ENCODE results near the gene TRPC4AP.
"Not testable (repeated sequence)": the region's sequence is repeated elsewhere in the genome, so short reads cannot be mapped to it uniquely, and the experiment has no call there.

The TRPC4AP gene

DNA sequence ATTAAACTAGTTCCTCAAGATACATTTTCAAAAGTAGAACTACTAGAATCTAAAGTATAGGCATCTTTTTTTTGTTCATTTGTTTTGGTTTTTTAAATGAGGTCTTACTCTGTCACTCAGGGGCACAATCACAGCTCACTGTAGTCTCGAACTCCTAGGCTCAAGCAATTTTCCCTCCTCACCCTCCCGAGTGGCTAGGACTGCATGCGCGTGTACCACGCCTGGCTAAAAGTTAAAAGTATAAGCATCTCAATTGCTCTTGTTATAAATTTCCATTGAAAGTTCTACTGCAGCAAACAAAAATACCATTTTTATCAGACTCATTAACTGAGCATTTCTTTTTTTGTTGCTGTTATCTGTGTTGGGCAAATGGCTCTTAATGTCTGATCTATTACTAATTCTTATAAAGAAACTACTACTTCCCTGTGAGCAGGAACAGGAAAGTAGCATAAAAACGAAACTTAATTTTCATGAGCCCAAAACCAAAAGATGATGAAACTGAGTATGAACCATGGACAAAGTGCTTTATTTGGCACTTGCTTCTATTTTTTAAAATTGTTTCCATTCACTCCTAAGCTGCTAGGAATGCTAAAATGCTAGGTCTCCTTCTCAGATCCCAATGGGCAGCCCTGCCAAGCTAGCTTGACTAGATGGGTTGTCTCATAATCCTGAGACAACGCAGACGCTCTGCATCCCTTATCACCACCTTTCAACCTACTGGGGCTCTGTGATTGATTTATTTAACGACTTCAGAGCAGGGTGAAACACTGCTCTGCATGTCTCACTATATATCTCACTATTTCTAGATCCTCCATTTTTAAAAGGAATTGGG, 36.9 kb downstream of the TRPC4AP start:
- no peak for DNase-seq

DNA sequence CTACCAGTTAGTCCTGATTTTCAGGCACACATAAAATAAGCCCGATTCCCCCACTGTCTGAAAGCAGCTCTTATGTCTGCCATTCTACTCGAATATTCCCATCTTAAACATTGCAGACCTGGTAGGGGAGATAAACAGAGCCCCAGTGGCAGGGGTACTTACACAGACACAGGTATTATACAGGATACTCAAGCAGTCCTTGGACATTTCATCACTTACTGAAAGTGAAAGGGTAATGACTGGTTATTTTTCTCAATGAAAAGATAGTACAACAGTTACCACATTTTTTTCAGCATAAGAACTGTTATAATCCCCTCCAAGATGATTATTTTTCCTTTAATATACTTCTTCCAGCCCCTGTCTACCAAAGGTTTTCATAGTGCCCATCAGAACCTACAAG, 37.8 kb downstream of the TRPC4AP start:
- DNase-seq = no peak

DNA sequence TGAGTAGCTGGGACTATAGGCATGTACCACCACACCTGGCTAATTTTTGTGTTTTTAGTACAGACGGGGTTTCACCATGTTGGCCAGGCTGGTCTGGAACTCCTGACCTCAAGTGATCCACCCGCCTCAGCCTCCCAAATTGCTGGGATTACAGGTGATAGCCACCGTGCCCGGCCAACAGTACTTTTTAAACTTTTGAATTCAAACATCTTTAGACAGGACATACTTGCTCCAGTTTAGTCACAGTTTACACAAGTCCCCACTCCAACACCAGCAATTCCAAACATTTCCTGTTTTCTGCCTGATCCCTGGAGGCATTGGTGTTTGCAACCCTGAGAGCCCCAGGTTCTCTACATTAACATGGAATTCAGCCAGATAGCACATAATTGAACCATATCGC, 40.0 kb downstream of the TRPC4AP start:
- not testable (repeated sequence) for DNase-seq

DNA sequence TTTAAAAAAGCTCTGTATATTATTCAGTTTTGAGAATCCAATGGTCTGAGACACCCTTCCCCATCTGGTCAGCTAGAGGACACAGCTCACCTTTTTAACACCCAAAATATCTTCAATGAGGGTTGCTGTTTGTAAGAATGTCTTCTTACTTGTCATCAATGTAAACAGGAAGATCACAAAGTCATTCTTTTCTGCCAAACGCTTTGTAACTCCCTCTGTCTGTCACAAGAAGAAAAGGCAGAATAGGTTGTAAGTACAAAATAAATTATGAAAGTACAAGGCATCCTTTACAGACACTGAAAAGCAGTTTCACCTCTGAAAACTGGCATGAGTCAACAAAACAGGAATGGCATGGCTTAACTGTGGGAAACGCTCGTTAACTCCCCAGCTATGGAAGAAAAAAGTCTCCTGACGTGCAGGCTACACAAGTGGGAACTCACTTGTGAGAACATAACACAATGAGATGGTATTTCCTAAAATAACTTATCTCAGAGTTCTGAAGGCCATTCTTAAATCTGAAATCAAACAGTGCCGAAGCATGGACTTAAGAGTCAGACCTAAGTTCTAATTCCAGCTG, 42.7 kb downstream of the TRPC4AP start:
- no peak for DNase-seq

DNA sequence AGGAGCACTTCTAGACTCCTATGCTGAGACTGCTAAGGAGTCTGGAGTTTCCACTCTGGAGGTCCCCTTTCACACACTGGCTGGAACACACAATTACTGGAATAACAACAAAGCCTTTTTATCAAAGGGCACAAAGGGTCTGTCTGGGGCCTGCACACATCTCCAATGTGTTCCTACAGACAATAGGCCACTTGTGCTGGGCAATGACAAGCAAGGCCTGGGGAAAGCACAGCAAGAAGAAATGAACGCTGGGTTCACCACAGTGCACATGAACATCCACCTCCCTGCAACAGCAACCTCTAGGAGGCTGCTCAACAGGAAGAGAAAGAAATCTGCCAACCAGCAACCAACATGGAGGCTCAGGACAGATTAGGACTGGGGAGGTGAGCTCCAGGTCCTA, 43.9 kb downstream of the TRPC4AP start:
- DNase-seq = no peak

DNA sequence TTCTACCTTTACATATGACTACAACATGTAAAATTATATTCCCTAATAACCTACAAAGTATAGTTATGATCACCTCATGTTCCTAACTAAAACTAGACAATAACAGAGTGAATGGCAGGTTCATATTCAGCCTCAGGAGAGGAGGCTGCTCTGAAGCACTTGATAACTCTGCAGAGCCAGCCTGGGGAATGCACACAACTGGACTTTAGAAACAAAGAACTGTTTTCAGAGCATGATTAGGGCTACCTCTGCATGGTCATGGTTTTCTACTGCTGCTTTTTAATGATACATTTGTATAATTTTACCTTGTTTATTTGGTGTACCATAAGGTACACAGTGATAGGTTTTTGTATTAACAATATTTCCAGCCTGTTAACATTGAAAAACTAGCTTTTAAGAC, 50.3 kb downstream of the TRPC4AP start:
- no peak for DNase-seq

DNA sequence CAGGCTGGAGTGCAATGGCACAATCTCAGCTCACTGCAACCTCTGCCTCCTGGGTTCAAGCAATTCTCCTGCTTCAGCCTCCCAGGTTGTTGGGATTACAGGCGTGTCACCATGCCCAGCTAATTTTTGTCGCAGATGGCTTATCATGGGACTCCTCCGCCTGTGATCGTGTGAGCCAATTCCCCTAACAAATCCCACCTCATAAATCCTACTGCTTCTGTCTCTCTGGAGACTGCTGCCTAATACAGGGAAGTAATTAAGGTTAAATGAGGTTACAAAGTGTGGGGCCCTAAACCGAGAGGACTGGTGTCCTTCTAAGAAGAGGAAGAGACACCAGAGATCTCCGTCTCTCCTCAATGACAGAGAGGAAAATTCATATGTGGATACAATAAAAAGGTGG, 52.0 kb downstream of the TRPC4AP start:
- DNase-seq = no peak

DNA sequence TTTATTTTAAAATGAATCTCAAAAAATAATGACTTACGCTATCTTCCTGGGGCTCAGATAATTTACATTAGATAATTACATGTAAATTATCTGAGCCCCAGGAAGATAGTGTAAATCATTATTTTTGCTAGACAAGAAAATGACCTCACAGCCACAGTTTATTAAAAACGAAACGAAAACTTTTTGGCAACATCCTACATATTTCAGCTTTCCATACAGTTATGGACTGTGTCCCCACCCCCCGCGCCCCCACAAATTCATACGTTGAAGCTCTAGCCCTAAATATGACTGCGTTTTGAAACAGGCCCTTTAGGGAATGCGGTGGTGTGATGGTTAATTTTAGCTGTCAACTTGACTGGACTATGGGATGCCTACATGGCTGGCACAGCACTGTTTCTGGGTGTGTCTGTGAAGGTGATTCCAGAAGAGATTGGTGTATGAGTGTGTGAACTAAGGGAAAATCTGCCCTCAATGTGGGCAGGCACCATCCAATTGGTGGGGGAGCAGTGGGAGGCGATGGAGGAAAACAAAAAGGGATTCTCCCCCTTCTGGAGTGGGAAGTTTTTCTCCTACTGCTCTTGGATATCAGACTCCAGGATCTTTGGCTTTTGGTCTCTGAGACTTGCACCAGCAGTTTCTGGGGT, 52.6 kb downstream of the TRPC4AP start:
- DNase-seq = no peak

DNA sequence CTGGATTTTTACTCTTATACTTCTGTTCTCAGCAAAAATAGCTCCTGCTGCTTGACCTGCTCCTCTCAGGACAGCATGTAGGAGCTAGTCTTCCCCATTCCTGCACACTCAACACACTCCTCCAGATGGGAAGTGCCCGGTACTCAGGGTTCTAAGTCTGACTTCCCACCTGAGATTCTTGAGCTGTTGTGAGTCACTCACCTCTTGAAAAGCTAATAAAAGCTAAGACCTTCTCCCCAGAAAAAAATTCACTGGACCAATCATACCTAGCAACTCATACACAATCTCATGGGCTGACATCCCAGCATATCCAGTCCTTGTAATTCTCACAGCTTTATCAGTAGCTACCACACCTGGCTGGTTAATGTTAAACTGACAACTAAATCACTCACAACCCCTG, 53.5 kb downstream of the TRPC4AP start:
- DNase-seq = no peak

DNA sequence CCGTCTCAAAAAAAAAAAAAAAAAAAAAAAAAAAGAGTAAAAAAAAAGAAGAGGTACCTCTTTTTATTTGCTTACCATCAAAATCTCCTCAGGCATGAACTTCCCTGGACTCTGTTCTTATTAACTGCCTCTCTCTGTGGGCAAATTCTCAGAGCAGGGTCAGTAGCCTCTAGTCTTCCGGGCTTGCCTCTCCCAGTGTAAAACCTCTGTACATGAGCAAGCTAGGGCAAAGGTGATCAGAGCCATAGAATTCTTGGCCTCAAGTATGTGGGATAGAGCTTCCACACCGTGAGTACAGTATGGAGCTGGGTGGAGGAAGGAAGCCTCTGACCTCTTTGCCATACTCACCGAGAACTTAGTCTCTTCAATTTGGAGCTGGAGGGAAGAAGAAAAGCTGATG, 58.5 kb downstream of the TRPC4AP start:
- DNase-seq = no peak

DNA sequence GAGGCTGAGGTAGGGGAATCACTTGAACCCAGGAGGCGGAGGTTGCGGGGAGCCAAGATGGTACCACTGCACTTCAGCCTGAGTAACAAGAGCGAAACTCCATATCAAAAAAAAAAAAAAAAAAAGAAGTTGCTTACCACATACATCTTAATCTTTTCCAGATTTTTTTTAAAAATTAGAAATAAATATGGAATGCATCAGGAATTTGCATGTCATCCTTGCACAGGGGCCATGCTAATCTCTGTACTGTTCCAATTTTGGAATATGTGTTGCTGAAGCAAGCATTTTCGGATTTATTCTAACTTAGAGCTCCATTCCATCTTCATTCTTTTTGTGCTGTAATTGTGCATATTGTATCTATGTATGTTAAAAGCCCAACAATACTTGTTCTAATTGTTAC, 62.5 kb downstream of the TRPC4AP start:
- no peak for DNase-seq

DNA sequence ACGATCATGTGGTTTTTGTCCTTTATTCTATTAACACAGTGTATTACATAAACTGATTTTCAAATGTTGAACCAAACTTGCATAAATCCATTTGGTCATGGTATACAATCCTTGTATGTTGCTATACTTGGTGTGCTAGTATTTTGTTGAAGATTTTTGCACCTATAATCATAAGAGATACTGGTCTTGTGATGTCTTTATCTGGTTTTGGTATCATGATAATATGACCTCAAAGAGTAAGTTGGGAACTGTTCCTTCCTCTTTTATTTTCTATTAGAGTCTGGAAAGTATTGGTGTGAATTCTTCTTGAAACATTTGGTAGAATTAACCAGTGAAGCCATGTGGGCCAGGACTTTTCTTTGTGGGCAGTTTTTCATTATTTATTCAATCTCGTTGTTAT, 65.3 kb downstream of the TRPC4AP start:
- DNase-seq = no peak

DNA sequence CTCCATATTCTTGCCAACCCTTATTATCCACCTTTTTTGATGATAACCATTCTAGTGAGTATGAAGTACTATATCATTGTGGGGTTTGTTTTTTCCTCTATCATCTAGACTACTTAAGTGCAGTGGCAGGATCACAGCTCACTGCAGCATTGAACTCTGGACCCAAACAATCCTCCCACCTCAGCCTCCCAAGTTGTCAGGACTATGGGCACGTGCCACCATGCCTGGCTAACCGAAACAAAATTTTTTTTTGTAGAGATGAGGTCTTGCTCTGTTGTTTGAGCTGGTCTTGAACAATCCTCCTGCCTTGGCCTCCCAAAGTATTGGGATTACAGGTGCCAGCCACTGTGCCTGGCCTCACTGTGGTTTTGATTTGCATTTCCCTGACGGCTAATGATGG, 67.5 kb downstream of the TRPC4AP start:
- no peak for DNase-seq

DNA sequence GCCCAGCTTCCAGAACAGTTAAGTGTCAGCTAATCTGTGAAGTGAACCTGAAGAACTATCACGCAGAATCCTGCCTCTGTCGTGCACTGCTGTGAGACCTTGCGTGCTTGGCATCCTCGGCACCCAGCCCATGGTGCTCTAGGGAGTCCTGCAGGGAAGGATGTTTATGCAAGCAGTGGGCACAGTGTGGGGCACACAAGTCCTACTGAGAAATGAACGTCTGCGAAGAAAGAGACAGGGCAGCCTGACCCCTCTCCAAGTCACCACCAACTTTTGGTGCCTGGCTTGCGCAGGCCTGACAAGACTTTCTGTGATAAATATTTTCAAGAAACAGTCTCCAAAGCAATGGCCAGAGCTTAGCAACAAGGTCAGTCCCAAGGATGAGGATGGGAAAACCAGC, 69.0 kb downstream of the TRPC4AP start:
- no peak for DNase-seq

DNA sequence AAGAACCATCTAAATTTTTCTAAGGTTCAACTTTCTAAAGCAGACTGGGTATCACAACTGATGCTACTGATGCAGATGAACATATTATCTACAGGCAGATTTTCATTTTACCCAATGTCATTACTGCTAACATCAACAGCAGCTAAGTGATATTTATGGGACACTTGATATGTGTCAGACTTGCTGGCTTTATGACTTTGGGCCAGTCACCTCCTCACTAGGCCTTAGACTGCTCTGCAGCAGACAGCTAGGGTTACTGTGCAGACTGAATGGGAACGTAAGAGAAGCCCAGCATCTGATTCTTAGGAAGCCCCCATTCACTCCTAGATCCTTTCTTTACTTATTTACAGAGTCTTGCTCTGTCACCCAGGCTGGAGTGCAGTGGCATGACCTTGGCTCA, 70.8 kb downstream of the TRPC4AP start:
- DNase-seq = no peak

DNA sequence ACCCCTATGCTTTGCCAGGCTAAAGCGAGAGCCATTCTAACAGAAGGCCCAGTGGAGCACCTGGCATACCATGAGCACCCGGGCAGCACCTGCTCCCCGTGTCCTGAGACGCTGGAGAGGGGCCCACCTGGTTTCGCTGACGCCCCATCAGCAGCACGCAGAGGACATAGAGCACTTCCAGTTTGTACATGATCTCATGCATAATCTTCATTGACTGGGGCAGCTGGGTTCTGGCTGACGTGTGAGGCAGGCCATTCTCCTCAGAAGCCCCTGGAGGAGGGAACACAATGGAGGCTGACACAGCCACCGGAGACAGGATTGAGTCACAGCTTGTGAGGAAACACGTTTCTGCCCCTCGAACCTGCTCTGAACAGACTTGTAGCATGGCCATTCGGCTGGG, 71.5 kb downstream of the TRPC4AP start:
- no peak for DNase-seq

DNA sequence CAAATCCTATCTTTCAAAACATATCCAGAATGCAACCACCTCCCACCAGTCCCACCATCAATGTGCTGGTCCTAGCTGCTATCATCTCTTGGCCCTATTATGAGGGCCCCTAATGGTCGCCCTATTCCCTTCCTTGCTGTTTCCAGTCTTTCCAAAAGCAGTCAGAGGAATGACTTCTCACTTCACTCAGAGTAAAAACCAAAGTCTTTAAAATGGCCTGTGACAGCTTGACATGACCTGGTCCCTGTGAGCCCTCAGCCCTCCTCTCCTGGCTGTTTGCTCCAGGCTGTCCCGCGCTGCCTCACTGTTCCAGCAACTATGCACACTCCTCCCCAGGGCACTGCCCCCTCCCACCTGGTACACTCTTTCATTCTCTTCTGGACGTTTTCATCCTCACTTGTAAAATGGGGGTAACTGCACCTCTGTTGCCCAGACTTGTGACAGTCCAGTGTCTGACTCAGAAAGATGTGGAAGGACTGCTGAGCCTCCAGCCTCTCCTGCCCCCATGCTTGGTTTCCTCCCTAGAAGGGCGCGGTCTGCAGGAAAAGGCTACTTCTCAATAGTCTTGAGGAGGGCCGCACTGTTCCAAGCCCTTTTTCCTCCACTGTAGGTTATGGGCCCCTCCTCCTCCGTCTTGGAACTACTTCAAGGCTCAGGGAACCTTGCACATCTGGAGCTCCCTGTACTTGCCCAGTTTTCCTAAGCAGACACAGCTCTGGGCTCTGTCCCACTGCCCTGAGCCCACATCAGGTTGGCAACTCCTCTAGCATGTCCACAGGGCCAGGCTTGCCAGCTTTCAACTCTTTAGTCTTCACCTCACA, 72.3 kb downstream of the TRPC4AP start:
- no peak for DNase-seq

DNA sequence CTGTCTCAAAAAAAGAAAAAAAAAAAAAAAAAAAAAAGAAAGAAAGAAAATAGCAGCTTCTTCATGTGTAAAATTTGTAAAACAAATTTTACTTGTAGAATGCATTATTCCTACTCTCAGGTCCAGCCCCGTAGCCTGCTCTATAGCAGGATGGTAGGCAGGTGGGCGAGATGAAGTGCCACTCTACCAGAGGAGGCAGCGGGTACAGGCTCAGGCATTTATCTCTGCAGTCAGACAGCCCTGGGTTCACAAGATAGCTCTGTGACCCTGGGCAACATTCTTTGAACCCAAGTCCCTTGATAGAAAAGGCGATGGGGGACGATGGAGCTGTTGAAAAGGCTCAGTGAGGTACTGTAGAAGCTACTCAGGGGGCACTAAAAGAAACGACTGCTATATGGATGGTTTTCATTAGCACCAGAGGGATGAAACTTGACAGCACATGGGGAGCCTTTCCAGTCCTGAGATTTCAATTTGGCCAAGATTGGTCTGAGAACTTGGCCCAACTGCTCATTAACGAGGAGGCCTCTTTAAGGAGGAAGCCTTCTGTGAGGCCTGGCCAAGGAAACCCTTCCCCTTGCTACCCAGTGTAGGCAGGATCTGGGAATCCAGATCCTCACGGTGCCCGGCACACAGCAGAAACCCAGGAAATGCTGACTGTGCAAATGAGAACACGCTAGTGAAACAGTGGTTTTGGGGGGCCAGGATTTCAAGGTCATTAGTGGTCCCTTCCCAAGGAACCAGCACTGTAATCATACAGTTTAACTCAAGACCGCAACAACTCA, 73.8 kb downstream of the TRPC4AP start:
- DNase-seq = no peak

DNA sequence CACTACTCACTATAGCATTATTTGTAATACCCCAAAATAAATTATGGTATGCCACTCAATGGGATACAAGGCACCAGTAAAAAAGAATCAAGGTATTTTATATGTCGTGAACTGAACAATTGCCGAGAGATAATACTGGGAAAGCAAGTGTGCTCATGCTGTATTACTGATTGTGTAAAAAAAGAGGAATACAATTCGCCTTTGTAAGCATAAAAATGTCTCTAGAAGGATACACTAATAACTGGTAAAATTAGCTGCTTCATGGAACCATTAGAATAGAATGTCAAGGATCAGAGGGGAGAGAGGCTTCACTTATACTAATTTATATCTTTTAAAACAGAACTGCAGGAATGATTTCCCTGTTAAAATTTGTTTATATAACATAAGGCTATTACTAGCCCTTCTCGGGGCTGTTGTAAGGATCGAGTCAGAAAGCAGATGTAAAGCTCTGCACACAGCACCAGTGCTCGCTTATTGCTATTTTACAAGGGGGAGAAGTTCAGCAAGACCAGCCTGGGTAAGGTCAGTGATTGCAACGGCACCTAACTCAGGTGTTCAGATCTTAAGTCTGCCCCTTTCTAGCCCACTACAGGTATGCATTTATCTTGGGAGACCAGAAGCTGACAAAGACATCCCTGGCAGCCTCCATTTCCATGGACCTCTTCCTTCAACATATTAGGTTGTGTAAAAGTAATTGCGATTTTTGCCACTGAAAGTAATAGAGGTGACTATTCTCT, 75.3 kb downstream of the TRPC4AP start:
- DNase-seq = no peak

DNA sequence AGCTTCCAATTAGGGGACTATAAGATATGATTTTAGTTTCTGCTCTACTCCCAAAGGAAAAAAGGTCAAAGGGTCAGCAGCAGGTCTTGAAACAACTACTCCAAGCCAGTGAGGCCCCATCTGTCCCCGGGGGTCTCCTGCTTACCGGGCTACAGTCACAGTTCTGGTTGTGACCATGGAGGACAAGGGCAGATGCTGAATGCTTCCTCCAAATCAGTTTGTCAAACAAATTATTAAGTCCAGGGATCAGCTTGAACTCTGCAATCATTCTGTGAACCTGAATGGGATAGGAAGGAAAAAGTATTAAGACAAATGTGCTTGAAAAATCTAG, 76.8 kb downstream of the TRPC4AP start:
- DNase-seq = no peak

DNA sequence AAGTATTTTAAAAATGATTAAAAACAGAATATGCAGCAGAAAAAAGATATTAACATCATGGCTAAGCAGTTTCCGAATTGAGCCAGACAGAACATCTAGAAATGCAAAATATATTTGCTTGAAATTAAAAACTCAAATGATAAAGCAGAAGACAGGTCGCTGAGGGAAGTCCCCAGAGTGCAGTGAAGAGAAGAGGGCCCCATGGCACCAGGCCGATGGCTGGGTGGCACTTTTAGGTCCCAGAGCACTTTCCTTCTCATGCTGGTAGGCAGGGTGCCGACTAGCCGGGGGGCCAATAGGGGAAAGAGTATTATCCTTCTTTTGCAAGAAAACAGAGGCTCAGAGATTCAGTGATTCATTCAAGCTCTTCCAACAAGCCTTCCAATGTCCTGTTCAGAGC, 78.1 kb downstream of the TRPC4AP start:
- no peak for DNase-seq

All from NCI-H2107 (cell line).